ENCODE results near the gene PDK2.

The PDK2 gene

DNA sequence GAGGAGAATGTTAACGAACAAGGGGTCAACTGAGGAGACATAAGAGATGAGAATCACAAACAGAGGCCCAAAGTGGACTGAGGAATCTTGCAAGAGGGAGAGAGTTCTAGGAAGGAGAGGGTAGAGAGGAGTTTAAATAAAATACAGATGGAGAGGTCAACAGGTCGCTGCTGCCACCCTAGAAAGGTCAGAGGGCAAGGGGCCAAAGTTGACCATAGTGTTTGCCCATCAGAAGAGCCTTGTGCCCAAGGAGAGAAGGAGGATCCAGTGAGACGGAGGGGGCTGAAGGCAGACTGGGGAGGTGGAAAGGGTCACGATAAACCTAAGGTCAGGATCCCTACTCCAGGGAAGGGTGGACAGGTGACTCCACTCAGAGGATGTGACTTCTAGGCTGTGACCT, 46.2 kb upstream of the PDK2 start:
- TF ChIP-seq, protein P1, sequence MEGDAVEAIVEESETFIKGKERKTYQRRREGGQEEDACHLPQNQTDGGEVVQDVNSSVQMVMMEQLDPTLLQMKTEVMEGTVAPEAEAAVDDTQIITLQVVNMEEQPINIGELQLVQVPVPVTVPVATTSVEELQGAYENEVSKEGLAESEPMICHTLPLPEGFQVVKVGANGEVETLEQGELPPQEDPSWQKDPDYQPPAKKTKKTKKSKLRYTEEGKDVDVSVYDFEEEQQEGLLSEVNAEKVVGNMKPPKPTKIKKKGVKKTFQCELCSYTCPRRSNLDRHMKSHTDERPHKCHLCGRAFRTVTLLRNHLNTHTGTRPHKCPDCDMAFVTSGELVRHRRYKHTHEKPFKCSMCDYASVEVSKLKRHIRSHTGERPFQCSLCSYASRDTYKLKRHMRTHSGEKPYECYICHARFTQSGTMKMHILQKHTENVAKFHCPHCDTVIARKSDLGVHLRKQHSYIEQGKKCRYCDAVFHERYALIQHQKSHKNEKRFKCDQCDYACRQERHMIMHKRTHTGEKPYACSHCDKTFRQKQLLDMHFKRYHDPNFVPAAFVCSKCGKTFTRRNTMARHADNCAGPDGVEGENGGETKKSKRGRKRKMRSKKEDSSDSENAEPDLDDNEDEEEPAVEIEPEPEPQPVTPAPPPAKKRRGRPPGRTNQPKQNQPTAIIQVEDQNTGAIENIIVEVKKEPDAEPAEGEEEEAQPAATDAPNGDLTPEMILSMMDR (IDR thresholded peaks at IDR 0.05; ENCODE audit: control insufficient read depth, insufficient read depth, low read depth, low read length, missing control alignments), result no peak
- no peak overlapping the region for H3K4me3 ChIP-seq (ENCODE audit: control insufficient read depth, low read depth, low read length)
- DNase-seq (ENCODE audit: low read depth), result no peak

DNA sequence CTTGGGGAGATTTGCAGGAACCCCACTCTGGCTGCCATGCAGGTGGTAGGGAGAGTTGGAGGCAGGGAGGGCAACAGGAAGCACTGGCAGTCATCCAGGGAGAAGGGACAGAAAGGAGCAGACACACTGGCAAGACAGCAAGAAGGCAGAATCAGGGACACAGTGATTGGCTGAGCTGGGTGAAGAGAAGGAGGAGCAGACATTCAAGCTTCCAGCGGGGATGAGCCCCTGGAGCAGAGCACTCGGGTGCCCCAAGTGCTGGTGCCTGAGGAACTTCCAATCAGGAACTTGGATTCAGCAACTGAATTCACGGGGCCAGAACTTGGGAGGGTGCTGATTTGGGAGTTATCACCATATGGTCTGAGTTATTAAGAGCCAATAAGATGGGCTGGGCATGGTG, 45.5 kb upstream of the PDK2 start:
- TF ChIP-seq, protein P1 (IDR thresholded peaks at IDR 0.05; ENCODE audit: control insufficient read depth, insufficient read depth, low read depth, low read length, missing control alignments), result no peak
- DNase-seq (ENCODE audit: low read depth), result no peak

DNA sequence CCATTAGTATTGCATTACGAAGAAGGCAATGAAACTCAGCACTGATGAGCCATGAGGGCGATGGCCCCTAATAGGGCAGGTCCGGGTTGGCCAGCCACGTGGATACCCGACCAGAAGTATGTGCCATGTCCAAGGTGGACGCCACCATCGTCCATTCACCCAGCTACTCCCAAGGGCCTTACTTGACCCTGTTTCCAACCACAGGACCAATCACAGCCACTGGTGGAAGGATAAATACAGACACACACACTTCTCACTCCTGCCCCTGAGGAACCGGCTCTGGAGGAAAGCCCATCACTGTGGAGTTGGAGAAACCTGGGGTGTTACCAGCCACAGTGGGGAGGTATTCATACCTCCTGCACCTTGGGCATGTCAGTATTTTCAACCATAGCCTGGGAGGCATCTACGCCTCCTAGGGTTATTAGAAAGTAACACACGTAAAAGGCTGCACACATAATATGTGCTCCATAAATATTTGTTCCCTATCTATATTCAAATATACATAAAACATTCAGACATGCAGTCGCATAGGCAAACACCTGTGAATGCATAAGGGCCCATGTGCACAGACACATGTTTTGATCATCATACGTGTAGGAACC, 44.6 kb upstream of the PDK2 start:
- no peak for DNase-seq (ENCODE audit: low read depth)
- H3K4me3 ChIP-seq (ENCODE audit: control insufficient read depth, low read depth, low read length), result no peak overlapping the region
- TF ChIP-seq, protein P1 (IDR thresholded peaks at IDR 0.05; ENCODE audit: control insufficient read depth, insufficient read depth, low read depth, low read length, missing control alignments), result no peak

More for the DNA sequence above, 45.5 kb upstream of the PDK2 start:
- H3K4me3 ChIP-seq (ENCODE audit: control insufficient read depth, low read depth, low read length), result no peak overlapping the region

DNA sequence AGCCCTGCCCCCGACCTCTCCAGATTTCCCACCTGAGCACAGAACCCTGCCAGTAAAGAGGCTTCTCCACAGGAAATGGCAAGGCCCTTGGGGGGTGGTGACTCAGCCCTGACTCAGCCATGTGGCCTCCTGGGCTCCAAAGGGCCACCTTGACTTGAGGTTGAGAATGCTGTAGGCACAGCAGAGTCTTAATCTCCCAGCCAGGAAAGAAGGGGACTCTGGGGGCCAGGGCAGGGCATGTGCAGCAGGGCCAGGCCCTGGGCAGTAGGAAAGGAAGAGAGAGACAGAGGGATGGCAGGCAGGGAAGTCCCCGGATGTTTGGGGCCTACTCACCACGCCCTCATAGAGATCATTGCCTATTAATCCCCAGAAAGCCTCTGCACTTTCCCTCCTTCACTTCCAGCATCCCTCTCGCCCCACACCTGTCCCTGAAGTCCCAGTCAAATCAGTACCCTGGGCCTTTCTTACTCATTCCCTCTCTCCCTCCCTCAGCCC, 44.0 kb upstream of the PDK2 start:
- no peak overlapping the region for H3K4me3 ChIP-seq (ENCODE audit: control insufficient read depth, low read depth, low read length)
- TF ChIP-seq, protein P1 (IDR thresholded peaks at IDR 0.05; ENCODE audit: control insufficient read depth, insufficient read depth, low read depth, low read length, missing control alignments), result no peak
- DNase-seq (ENCODE audit: low read depth), result no peak

DNA sequence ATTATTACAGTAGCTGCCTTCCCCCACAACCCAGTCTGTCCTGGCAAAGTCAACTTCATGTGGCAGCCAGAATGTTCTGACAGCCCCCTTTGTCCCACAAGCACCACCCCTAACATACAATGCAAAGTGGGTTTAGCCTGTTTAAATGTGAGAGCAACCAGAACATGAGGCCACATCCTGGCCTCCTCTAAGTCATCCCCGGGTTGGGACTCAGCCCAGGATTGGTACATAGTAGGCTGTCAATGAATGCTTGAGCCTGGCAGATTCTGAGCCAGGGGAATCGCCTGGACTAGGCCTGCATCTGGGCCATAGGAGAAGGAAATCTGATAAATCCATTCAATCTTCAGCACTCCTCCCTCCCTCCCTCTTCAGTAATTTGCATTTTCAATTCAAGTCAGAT, 43.5 kb upstream of the PDK2 start:
- no peak overlapping the region for H3K4me3 ChIP-seq (ENCODE audit: control insufficient read depth, low read depth, low read length)
- no peak for DNase-seq (ENCODE audit: low read depth)
- TF ChIP-seq, protein P1 (IDR thresholded peaks at IDR 0.05; ENCODE audit: control insufficient read depth, insufficient read depth, low read depth, low read length, missing control alignments), result no peak

DNA sequence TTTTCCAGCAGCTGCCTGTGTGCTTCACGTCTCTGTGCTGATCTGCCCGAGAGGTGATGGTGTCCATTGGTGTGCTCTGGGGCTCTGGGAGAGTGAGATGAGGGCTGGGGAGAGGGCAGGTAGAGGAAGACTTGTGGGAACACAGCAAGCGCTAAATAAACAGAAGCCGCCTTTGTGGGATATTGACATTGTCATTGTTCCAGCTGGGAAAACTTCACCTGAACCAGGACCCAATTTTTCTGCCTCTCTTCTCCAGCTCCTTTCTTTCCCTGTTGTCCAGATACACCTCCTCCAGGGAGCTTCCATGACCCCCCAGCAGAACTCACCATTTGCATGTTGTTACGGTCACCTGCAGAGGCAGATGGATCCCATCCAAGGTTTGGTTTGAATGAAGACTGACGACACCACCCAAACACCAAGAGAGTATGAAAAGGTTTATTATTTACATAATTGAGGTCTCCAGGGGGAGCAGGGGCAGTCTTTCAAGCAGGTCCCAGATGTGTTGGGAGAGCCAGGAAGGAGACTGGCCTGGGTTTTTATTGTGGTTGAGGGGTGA, 42.8 kb upstream of the PDK2 start:
- no peak overlapping the region for H3K4me3 ChIP-seq (ENCODE audit: control insufficient read depth, low read depth, low read length)
- TF ChIP-seq, protein P1 (IDR thresholded peaks at IDR 0.05; ENCODE audit: control insufficient read depth, insufficient read depth, low read depth, low read length, missing control alignments), result no peak
- DNase-seq (ENCODE audit: low read depth), result no peak

Measured in AG09309 (cell line).